H1 (cell line): ENCODE data around the gene KCTD11. TPM values are rescaled to one million over a fixed set of nuclear protein-coding genes. Genes with fewer than 3 reads are reported as not detected.
A peak's percentile ranks its signal among the peaks of the same experiment; 100 is the strongest.

Experiments used
- CTCF ChIA-PET: fragments of 300-600 bp; sonication (Branson Sonifier 250); formaldehyde crosslinking; loops from one replicate; lab custom pipeline; 2021; ENCODE audit not compliant: partially characterized antibody; lab: Charles Lee
- POLR2A ChIA-PET: fragments of 300-600 bp; sonication (Branson Sonifier 250); formaldehyde crosslinking; loops from one replicate; lab custom pipeline; 2021; ENCODE audit warnings: inconsistent platforms; ENCODE audit not compliant: partially characterized antibody; lab: Charles Lee
- DNase-seq, 2 experiments: peaks; one replicate each; pipeline versions ENCODE4 v3.0.0 to v3.0.0-alpha.2; 2010 to 2022; ENCODE audit warnings: low spot score in 2 of 2, low read depth in 1 of 2, mixed read lengths in 1 of 2
- FAIRE-seq: peaks from 2 replicates; lab custom pipeline; 2011; peaks lifted over from hg19 to GRCh38; lab: Jason Lieb, UNC
- H2AFZ ChIP-seq: 2 replicates; pipeline ENCODE4 v1.8.1; 2012; ENCODE audit warnings: low read length, inconsistent platforms
- H2AK5ac ChIP-seq: 2 replicates; pipeline ENCODE4 v1.6.1; 2013; ENCODE audit warnings: low read depth, low read length
- H2BK120ac ChIP-seq: replicated peaks from 2 replicates; pipeline ENCODE3; 2013; ENCODE audit warnings: low read depth, low read length, inconsistent platforms
- H2BK12ac ChIP-seq: 2 replicates; pipeline ENCODE4 v1.6.1; 2013; ENCODE audit warnings: low read depth, low read length
- H2BK15ac ChIP-seq: 2 replicates; pipeline ENCODE4 v1.6.1; 2013; ENCODE audit warnings: low read length
- H2BK20ac ChIP-seq: 2 replicates; pipeline ENCODE4 v1.6.1; 2013; ENCODE audit warnings: low read length
- H2BK5ac ChIP-seq: 2 replicates; pipeline ENCODE4 v1.6.1; 2013; ENCODE audit warnings: low read depth, low read length
- H3K14ac ChIP-seq: 2 replicates; pipeline ENCODE4 v1.6.1; 2013; ENCODE audit warnings: inconsistent platforms; ENCODE audit not compliant: insufficient read length
- H3K18ac ChIP-seq: 2 replicates; pipeline ENCODE4 v1.6.1; 2013; ENCODE audit warnings: low read length; ENCODE audit errors: extremely low read depth
- H3K23ac ChIP-seq: 2 replicates; pipeline ENCODE4 v1.6.1; 2013; ENCODE audit warnings: inconsistent platforms; ENCODE audit not compliant: insufficient read length
- H3K23me2 ChIP-seq: 2 replicates; pipeline ENCODE4 v1.6.1; 2013; ENCODE audit warnings: low read depth, low read length
- H3K27ac ChIP-seq: 2 replicates; pipeline ENCODE4 v1.6.1; 2011; ENCODE audit warnings: low read depth, low read length, inconsistent platforms
- H3K27me3 ChIP-seq, 4 experiments: replicated peaks in 1 of 4; 1 replicate in 1 of 4; 2 replicates in 3 of 4; pipeline versions ENCODE4 v1.6.1 to v1.8.1; 2011 to 2013; ENCODE audit warnings: low read length in 3 of 4, mild to moderate bottlenecking in 3 of 4, inconsistent platforms in 2 of 4, mixed read lengths in 2 of 4, moderate library complexity in 1 of 4; ENCODE audit not compliant: control insufficient read depth in 3 of 4, insufficient read depth in 3 of 4; ENCODE audit errors: extremely low read depth in 1 of 4
- H3K36me3 ChIP-seq, 4 experiments: 2 replicates each; pipeline versions ENCODE4 v1.6.1 to v1.8.1; 2011 to 2013; ENCODE audit warnings: mild to moderate bottlenecking in 4 of 4, low read length in 3 of 4, moderate library complexity in 2 of 4, control low read depth in 1 of 4, inconsistent platforms in 1 of 4; ENCODE audit not compliant: insufficient read depth in 4 of 4, control insufficient read depth in 2 of 4
- H3K4ac ChIP-seq: replicated peaks from 2 replicates; pipeline ENCODE3; 2013; ENCODE audit warnings: low read length, low read depth, mixed read lengths, inconsistent platforms; ENCODE audit not compliant: insufficient read length
- H3K4me1 ChIP-seq, 4 experiments: replicated peaks in 1 of 4; 1 replicate in 1 of 4; 2 replicates in 3 of 4; pipeline versions ENCODE4 v1.6.1 to v1.8.1; 2011 to 2013; ENCODE audit warnings: low read length in 3 of 4, inconsistent platforms in 2 of 4, mixed read lengths in 1 of 4; ENCODE audit not compliant: insufficient read depth in 4 of 4, control insufficient read depth in 3 of 4
- H3K4me2 ChIP-seq, 2 experiments: 2 replicates each; pipeline versions ENCODE4 v1.6.1 to v1.8.1; 2011 to 2013; ENCODE audit warnings: low read depth in 2 of 2, low read length in 2 of 2, control low read depth in 1 of 2, inconsistent platforms in 1 of 2, mild to moderate bottlenecking in 1 of 2; ENCODE audit not compliant: insufficient read depth in 1 of 2
- H3K4me3 ChIP-seq, 4 experiments: fragments of 200-600, 300-600 bp in 1 of 4; sonication (generic), shearing (Covaris generic), sonication (Bioruptor Twin) in 1 of 4; 2 replicates each; pipeline versions ENCODE4 v1.5.1 to v1.8.1; 2011 to 2016; ENCODE audit warnings: low read length in 4 of 4, low read depth in 3 of 4, control low read depth in 2 of 4, inconsistent platforms in 2 of 4, mild to moderate bottlenecking in 2 of 4, mixed read lengths in 1 of 4, moderate library complexity in 1 of 4; ENCODE audit not compliant: insufficient read depth in 2 of 4; ENCODE audit errors: extremely low read depth in 1 of 4
- H3K56ac ChIP-seq: replicated peaks from 2 replicates; pipeline ENCODE3; 2013; ENCODE audit warnings: low read depth, mild to moderate bottlenecking, mixed read lengths, low read length, inconsistent platforms; ENCODE audit not compliant: insufficient read length
- H3K79me1 ChIP-seq: 2 replicates; pipeline ENCODE4 v1.6.1; 2013; ENCODE audit warnings: low read depth, low read length, control low read depth
- H3K79me2 ChIP-seq, 2 experiments: 2 replicates each; pipeline versions ENCODE4 v1.6.1 to v1.8.1; 2012 to 2013; ENCODE audit warnings: low read length in 2 of 2, mild to moderate bottlenecking in 2 of 2, inconsistent platforms in 1 of 2; ENCODE audit not compliant: insufficient read depth in 2 of 2, control insufficient read depth in 1 of 2
- H3K9ac ChIP-seq, 4 experiments: replicated peaks in 1 of 4; 1 replicate in 1 of 4; 2 replicates in 3 of 4; pipeline versions ENCODE4 v1.6.1 to v1.8.1; 2011 to 2013; ENCODE audit warnings: low read depth in 3 of 4, low read length in 3 of 4, control low read depth in 2 of 4, mild to moderate bottlenecking in 2 of 4, moderate library complexity in 2 of 4, inconsistent platforms in 1 of 4; ENCODE audit errors: extremely low read depth in 1 of 4
- H3K9me3 ChIP-seq, 2 experiments: 2 replicates each; pipeline versions ENCODE4 v1.6.1 to v1.8.1; 2012 to 2013; ENCODE audit warnings: mild to moderate bottlenecking in 2 of 2, moderate library complexity in 2 of 2, control low read depth in 1 of 2, inconsistent platforms in 1 of 2, low read depth in 1 of 2, low read length in 1 of 2, mixed read lengths in 1 of 2; ENCODE audit not compliant: insufficient read depth in 2 of 2
- H4K20me1 ChIP-seq, 2 experiments: replicated peaks in 1 of 2; 2 replicates each; pipeline versions ENCODE3 to v1.8.1; 2011 to 2013; ENCODE audit warnings: inconsistent platforms in 2 of 2, low read length in 2 of 2, mild to moderate bottlenecking in 1 of 2; ENCODE audit not compliant: insufficient read depth in 2 of 2, control insufficient read depth in 1 of 2
- H4K5ac ChIP-seq: 2 replicates; pipeline ENCODE4 v1.6.1; 2013; ENCODE audit warnings: low read length, low read depth, mixed read lengths, inconsistent platforms; ENCODE audit not compliant: insufficient read length
- H4K8ac ChIP-seq: 2 replicates; pipeline ENCODE4 v1.8.0; 2013; ENCODE audit warnings: mild to moderate bottlenecking, moderate library complexity, low read length, inconsistent platforms; ENCODE audit not compliant: insufficient read depth; ENCODE audit errors: extremely low read depth
- H4K91ac ChIP-seq: replicated peaks from 2 replicates; pipeline ENCODE3; 2013; ENCODE audit warnings: low read length, mixed read lengths, inconsistent platforms; ENCODE audit not compliant: insufficient read length
- ASH2L ChIP-seq: fragments of 200-600, 300-600 bp; sonication (generic); IDR thresholded peaks from one replicate; pipeline ENCODE4 v1.7.1; 2017; ENCODE audit warnings: low read length
- BCL11A ChIP-seq, 2 experiments: IDR thresholded peaks; one replicate each; pipeline ENCODE4 v1.6.1; 2011; ENCODE audit warnings: low read depth in 2 of 2, low read length in 2 of 2, mild to moderate bottlenecking in 2 of 2
- NRF1 ChIP-seq: IDR thresholded peaks from 2 replicates; pipeline ENCODE4 v1.6.1; 2011; ENCODE audit warnings: mild to moderate bottlenecking, low read depth, low read length, improper control_type of control experiment
- POLR2AphosphoS5 ChIP-seq: IDR thresholded peaks from 2 replicates; pipeline ENCODE4 v1.6.1; 2011; ENCODE audit warnings: low read depth, low read length
- WGBS, 2 experiments: shearing (Covaris generic) in 1 of 2; methylation state at CpG; one replicate each; pipeline versions ENCODE4 v1.1.6 to v1.1.7; 2013 to 2015; ENCODE audit warnings: low lambda C conversion rate in 2 of 2, mixed read lengths in 2 of 2, inconsistent platforms in 1 of 2, low coverage in 1 of 2, missing lambda C conversion rate in 1 of 2; ENCODE audit not compliant: insufficient replicate concordance in 2 of 2, insufficient coverage in 1 of 2, insufficient read length in 1 of 2; ENCODE audit errors: extremely low coverage in 1 of 2, missing lambda C conversion rate in 1 of 2; 5-methylcytosine and 5-hydroxymethylcytosine counted together
- polyA plus RNA-seq, 7 experiments: library from polyadenylated mRNA; depleted of rRNA in 3 of 7; stranded (reverse) in 5 of 7; unstranded in 2 of 7; fragments of >200 nt in 5 of 7; fragments of 200-250 nt in 2 of 7; gene quantifications; 1 replicate in 5 of 7; 2 replicates in 1 of 7; 4 replicates in 1 of 7; pipeline versions ENCODE4 v1.2.1 to v1.2.3, GENCODE V29; 2011 to 2013; ENCODE audit warnings: missing spikeins in 2 of 7, mixed read lengths in 2 of 7
- total RNA-seq: library from RNA; stranded (reverse); fragmentation: NEBNext Ultra II Directional; extraction: Animal tissue kit (Norgen Biotek cat#: 25700); gene quantifications from 2 replicates; pipeline ENCODE4 v1.2.1, GENCODE V29; 2021

The KCTD11 gene
- total and polyA plus RNA-seq, 2 of the 8 experiments (the other 6 are each of a cell fraction or from before 2014, with no cell fraction given) = 8.6 to 9.2 TPM

- peak overlapping the region; percentile 28 for H4K5ac ChIP-seq
- H2AK5ac ChIP-seq = peak overlapping the region; percentile 26; the same call in 1 of the 2 replicates
- no peak overlapping the region; the same call in 1 of the 2 replicates for H3K18ac ChIP-seq
- H2BK120ac ChIP-seq = no peak overlapping the region
- peak overlapping the region in 3 of 4 experiments; percentile 46 to 84 (median 46); a peak in 6 of 7 replicates for H3K9ac ChIP-seq
- H3K23ac ChIP-seq = no peak overlapping the region
- peaks cover 0 to 14% of the 10 kb centered on the region in 2 experiments; a peak in 2 of 4 replicates for H3K79me2 ChIP-seq
- H4K8ac ChIP-seq = peak overlapping the region; percentile 94
- peak overlapping the region; percentile 42 for H3K56ac ChIP-seq
- H2BK15ac ChIP-seq = peak overlapping the region; percentile 72; the same call in 1 of the 2 replicates
- peak overlapping the region; percentile 69 to 97 (median 82); a peak in 6 of 8 replicates for H3K4me3 ChIP-seq
- DNase-seq (peak in 1 of 2 experiments; percentile 56), FAIRE-seq (no peak)
- WGBS, 2 experiments = 81% methylated on average over 13 of the region's 13 CpGs; no CpG with 5 or more reads in 1 of the 2 experiments
- no peak overlapping the region for H3K14ac ChIP-seq
- no peaks in the 10 kb centered on the region for H3K9me3 ChIP-seq
- H2BK20ac ChIP-seq = no peak overlapping the region
- TF ChIP-seq POLR2AphosphoS5 (no peak), ASH2L (no peak), BCL11A (IDR thresholded peaks at IDR 0.05; ENCODE audit: low read depth in 2 of 2, low read length in 2 of 2) (no peak), NRF1 (no peak)
- POLR2A ChIA-PET = interaction anchor here (0.6 to 13.4 kb wide), 8 partner anchors 7 to 253 kb away, joined by 3 to 223 read pairs (median 10); partner anchors contain the start of genes ACAP1, GPS2 and MPDU1
- H4K91ac ChIP-seq = peak overlapping the region; percentile 22
- peak overlapping the region; percentile 48; the same call in 1 of the 2 replicates for H2BK5ac ChIP-seq
- peak overlapping the region; percentile 44 for H3K4ac ChIP-seq
- H3K4me2 ChIP-seq = peak overlapping the region; percentile 95 to 96
- H3K27ac ChIP-seq = peak overlapping the region; percentile 74
- peaks cover 0 to 19% (median 8%) of the 10 kb centered on the region in 4 experiments; a peak in 6 of 7 replicates for H3K4me1 ChIP-seq
- no peaks in the 10 kb centered on the region; a peak in 3 of 8 replicates for H3K36me3 ChIP-seq
- peaks cover 2% of the 10 kb centered on the region; the same call in 1 of the 2 replicates for H3K79me1 ChIP-seq
- CTCF ChIA-PET = interaction anchor here (1.1 to 9.3 kb wide), 4 partner anchors 14 to 106 kb away, joined by 4 to 167 read pairs (median 7); no protein-coding TSS in a partner anchor
- 0 out of 2 replicates have a peak overlapping the region, but pooled peaks have one; percentile 12 for H2BK12ac ChIP-seq
- peaks cover 8% of the 10 kb centered on the region for H3K23me2 ChIP-seq
- no peaks in the 10 kb centered on the region for H4K20me1 ChIP-seq
- H2AFZ ChIP-seq = no peak overlapping the region
- no peaks in the 10 kb centered on the region; a peak in 1 of 7 replicates for H3K27me3 ChIP-seq
Measured at GRCh38 chr17:7330638-7331015, 21.3 kb upstream of the KCTD11 start.
